Lower leg skin (tissue), 3 donors: ENCODE measurements around the gene COPS4.

Experiments used
- POLR2A ChIP-seq, 2 donors: fragments of 450-650 bp; IDR thresholded peaks; one replicate each; pipeline ENCODE4 v1.6.1; 2016 to 2017; ENCODE audit warnings: antibody characterized with exemption in 2 of 2, mild to moderate bottlenecking in 1 of 2, moderate library complexity in 1 of 2
- TF ChIP-seq, protein P1 (sequence below), 3 donors: fragments of 450-650 bp; IDR thresholded peaks; one replicate each; pipeline ENCODE4 v1.5.1; 2016; ENCODE audit warnings: antibody characterized with exemption in 3 of 3, mild to moderate bottlenecking in 3 of 3, moderate library complexity in 2 of 3

DNA sequence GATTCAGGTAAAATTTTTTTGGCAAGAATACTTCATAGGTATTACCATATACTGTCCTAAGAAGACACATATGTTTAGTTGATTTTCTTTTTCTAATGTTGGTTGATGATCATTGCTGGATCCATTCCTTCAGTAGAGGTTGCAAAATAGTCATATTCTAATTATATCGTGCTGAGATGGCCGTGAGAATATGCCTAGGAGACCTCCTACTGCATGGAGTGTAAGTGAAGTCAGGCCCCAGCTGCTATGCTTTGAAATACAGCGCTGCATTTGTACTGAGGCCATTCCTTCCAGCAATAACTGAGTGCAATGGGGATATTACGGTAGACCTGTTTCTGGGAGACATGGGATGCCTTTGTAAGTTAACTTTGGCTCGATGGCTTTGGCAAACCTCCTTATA is 86.3 kb downstream of the COPS4 start:
- TF ChIP-seq, protein P1, sequence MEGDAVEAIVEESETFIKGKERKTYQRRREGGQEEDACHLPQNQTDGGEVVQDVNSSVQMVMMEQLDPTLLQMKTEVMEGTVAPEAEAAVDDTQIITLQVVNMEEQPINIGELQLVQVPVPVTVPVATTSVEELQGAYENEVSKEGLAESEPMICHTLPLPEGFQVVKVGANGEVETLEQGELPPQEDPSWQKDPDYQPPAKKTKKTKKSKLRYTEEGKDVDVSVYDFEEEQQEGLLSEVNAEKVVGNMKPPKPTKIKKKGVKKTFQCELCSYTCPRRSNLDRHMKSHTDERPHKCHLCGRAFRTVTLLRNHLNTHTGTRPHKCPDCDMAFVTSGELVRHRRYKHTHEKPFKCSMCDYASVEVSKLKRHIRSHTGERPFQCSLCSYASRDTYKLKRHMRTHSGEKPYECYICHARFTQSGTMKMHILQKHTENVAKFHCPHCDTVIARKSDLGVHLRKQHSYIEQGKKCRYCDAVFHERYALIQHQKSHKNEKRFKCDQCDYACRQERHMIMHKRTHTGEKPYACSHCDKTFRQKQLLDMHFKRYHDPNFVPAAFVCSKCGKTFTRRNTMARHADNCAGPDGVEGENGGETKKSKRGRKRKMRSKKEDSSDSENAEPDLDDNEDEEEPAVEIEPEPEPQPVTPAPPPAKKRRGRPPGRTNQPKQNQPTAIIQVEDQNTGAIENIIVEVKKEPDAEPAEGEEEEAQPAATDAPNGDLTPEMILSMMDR (IDR thresholded peaks at IDR 0.05), result no peak
- no peak for TF ChIP-seq POLR2A (IDR thresholded peaks at IDR 0.05)
